H9 (cell line): ENCODE data around the gene TRMU. TPM values are rescaled to one million over a fixed set of nuclear protein-coding genes. Genes with fewer than 3 reads are reported as not detected.

Experiments used
- DNase-seq: peaks from one replicate; pipeline ENCODE4 v3.0.0-alpha.2; 2017
- H2AFZ ChIP-seq: one replicate; pipeline ENCODE4 v1.6.1; 2013; ENCODE audit warnings: mild to moderate bottlenecking, low read length, control low read depth, moderate library complexity
- H2AK5ac ChIP-seq: 2 replicates; pipeline ENCODE4 v1.6.1; 2013; ENCODE audit warnings: low read length, control low read depth, mixed read lengths; ENCODE audit not compliant: insufficient read length
- H2BK120ac ChIP-seq: one replicate; pipeline ENCODE4 v1.6.1; 2013; ENCODE audit warnings: low read depth, mild to moderate bottlenecking, low read length, control low read depth, inconsistent platforms; ENCODE audit not compliant: poor library complexity, severe bottlenecking
- H2BK12ac ChIP-seq: 2 replicates; pipeline ENCODE4 v1.6.1; 2013; ENCODE audit warnings: low read length, control low read depth, mixed read lengths, low read depth; ENCODE audit not compliant: insufficient read length
- H2BK15ac ChIP-seq: 2 replicates; pipeline ENCODE4 v1.6.1; 2013; ENCODE audit warnings: low read depth, low read length, control low read depth
- H2BK20ac ChIP-seq: one replicate; pipeline ENCODE4 v1.6.1; 2013; ENCODE audit warnings: low read depth, mild to moderate bottlenecking, low read length, control low read depth, inconsistent platforms; ENCODE audit not compliant: poor library complexity, severe bottlenecking
- H2BK5ac ChIP-seq: 2 replicates; pipeline ENCODE4 v1.6.1; 2013; ENCODE audit warnings: low read length, control low read depth, mixed read lengths; ENCODE audit not compliant: insufficient read length
- H3K14ac ChIP-seq: 2 replicates; pipeline ENCODE4 v1.6.1; 2013; ENCODE audit warnings: low read length, control low read depth; ENCODE audit not compliant: insufficient read depth
- H3K18ac ChIP-seq: 2 replicates; pipeline ENCODE4 v1.6.1; 2013; ENCODE audit warnings: low read depth, mild to moderate bottlenecking, mixed read lengths, low read length, control low read depth; ENCODE audit not compliant: insufficient read length
- H3K23ac ChIP-seq: 2 replicates; pipeline ENCODE4 v1.6.1; 2013; ENCODE audit warnings: low read length, control low read depth, mixed read lengths, low read depth; ENCODE audit not compliant: insufficient read length
- H3K23me2 ChIP-seq: 2 replicates; pipeline ENCODE4 v1.6.1; 2013; ENCODE audit warnings: low read depth, mild to moderate bottlenecking, mixed read lengths, low read length, control low read depth; ENCODE audit not compliant: insufficient read length, poor library complexity, severe bottlenecking
- H3K27ac ChIP-seq: 2 replicates; pipeline ENCODE4 v1.5.1; 2013; ENCODE audit warnings: low read length, control low read depth, mixed read lengths, low read depth; ENCODE audit not compliant: insufficient read length
- H3K27me3 ChIP-seq: 2 replicates; pipeline ENCODE4 v1.6.1; 2013; ENCODE audit warnings: low read length, control low read depth, inconsistent platforms; ENCODE audit not compliant: insufficient read depth
- H3K4ac ChIP-seq: 2 replicates; pipeline ENCODE4 v1.6.1; 2013; ENCODE audit warnings: low read depth, mild to moderate bottlenecking, control low read depth, inconsistent platforms, low read length, moderate library complexity
- H3K4me1 ChIP-seq: 2 replicates; pipeline ENCODE4 v1.6.1; 2013; ENCODE audit warnings: low read length, control low read depth, inconsistent platforms; ENCODE audit not compliant: insufficient read depth
- H3K4me2 ChIP-seq: 2 replicates; pipeline ENCODE4 v1.6.1; 2013; ENCODE audit warnings: low read length, control low read depth, mixed read lengths; ENCODE audit not compliant: insufficient read length, insufficient read depth
- H3K56ac ChIP-seq: 2 replicates; pipeline ENCODE4 v1.6.1; 2013; ENCODE audit warnings: low read depth, mild to moderate bottlenecking, mixed read lengths, low read length, control low read depth; ENCODE audit not compliant: insufficient read length
- H3K79me1 ChIP-seq: 2 replicates; pipeline ENCODE4 v1.6.1; 2013; ENCODE audit warnings: low read depth, mild to moderate bottlenecking, moderate library complexity, low read length, control low read depth, inconsistent platforms; ENCODE audit not compliant: insufficient read depth, poor library complexity, severe bottlenecking
- H3K79me2 ChIP-seq: 2 replicates; pipeline ENCODE4 v1.6.1; 2013; ENCODE audit warnings: low read length, control low read depth, inconsistent platforms; ENCODE audit not compliant: insufficient read depth
- H3K9ac ChIP-seq: 2 replicates; pipeline ENCODE4 v1.6.1; 2013; ENCODE audit warnings: low read length, control low read depth, mixed read lengths; ENCODE audit not compliant: insufficient read length; ENCODE audit errors: extremely low read depth
- H3K9me3 ChIP-seq: one replicate; pipeline ENCODE4 v1.6.1; 2013; ENCODE audit warnings: low read depth, low read length, inconsistent platforms; ENCODE audit not compliant: control insufficient read depth
- H3T11ph ChIP-seq: one replicate; pipeline ENCODE4 v1.6.1; 2013; ENCODE audit warnings: mild to moderate bottlenecking, low read length, control low read depth, inconsistent platforms
- H4K20me1 ChIP-seq: one replicate; pipeline ENCODE4 v1.6.1; 2013; ENCODE audit not compliant: control insufficient read depth, insufficient read length, insufficient read depth
- H4K5ac ChIP-seq: 2 replicates; pipeline ENCODE4 v1.6.1; 2013; ENCODE audit warnings: low read depth, mild to moderate bottlenecking, mixed read lengths, low read length, control low read depth; ENCODE audit not compliant: insufficient read length
- H4K8ac ChIP-seq: replicated peaks from 2 replicates; pipeline ENCODE4 v1.6.1; 2013; ENCODE audit warnings: low read length, control low read depth, mixed read lengths, low read depth; ENCODE audit not compliant: insufficient read length
- H4K91ac ChIP-seq: 2 replicates; pipeline ENCODE4 v1.6.1; 2013; ENCODE audit warnings: low read depth, mild to moderate bottlenecking, moderate library complexity, mixed read lengths, low read length, control low read depth; ENCODE audit not compliant: insufficient read length
- H3K27ac Mint-ChIP-seq, 3 experiments: 2 replicates in 2 of 3; 3 replicates in 1 of 3; pipeline ENCODE4 v1.8.0; 2020 to 2021; ENCODE audit warnings: mixed read lengths in 3 of 3, mild to moderate bottlenecking in 1 of 3, moderate library complexity in 1 of 3
- H3K27me3 Mint-ChIP-seq: 2 replicates; pipeline ENCODE4 v1.8.0; 2021; ENCODE audit warnings: low read depth, mild to moderate bottlenecking, moderate library complexity, mixed read lengths
- H3K36me3 Mint-ChIP-seq, 3 experiments: 2 replicates in 2 of 3; 3 replicates in 1 of 3; pipeline ENCODE4 v1.8.0; 2020 to 2021; ENCODE audit warnings: low read depth in 3 of 3, mixed read lengths in 3 of 3; ENCODE audit not compliant: insufficient read depth in 1 of 3
- H3K4me1 Mint-ChIP-seq, 2 experiments: 2 replicates each; pipeline ENCODE4 v1.8.0; 2020; ENCODE audit warnings: mixed read lengths in 2 of 2
- H3K4me3 Mint-ChIP-seq, 2 experiments: 2 replicates in 1 of 2; 3 replicates in 1 of 2; pipeline ENCODE4 v1.8.0; 2020 to 2021; ENCODE audit warnings: mild to moderate bottlenecking in 2 of 2, mixed read lengths in 2 of 2, moderate library complexity in 1 of 2
- H3K9me3 Mint-ChIP-seq, 2 experiments: 2 replicates in 1 of 2; 3 replicates in 1 of 2; pipeline ENCODE4 v1.8.0; 2020; ENCODE audit warnings: mild to moderate bottlenecking in 2 of 2, mixed read lengths in 2 of 2, moderate library complexity in 1 of 2
- CTCF ChIP-seq: fragments of 200-600 bp; sonication (generic); conservative IDR thresholded peaks from 3 replicates; pipeline ENCODE4 v1.8.0; 2021; ENCODE audit warnings: antibody characterized with exemption, mild to moderate bottlenecking
- WGBS: extraction: QIAGEN DNeasy Blood & Tissue Kit; methylation state at CpG from one replicate; pipeline ENCODE4 v1.1.7; 2013; ENCODE audit warnings: missing lambda C conversion rate, low lambda C conversion rate, mixed read lengths; ENCODE audit not compliant: insufficient read length; ENCODE audit errors: extremely low coverage; 5-methylcytosine and 5-hydroxymethylcytosine counted together
- total RNA-seq: library from RNA; stranded (reverse); gene quantifications from 2 replicates; pipeline ENCODE4 v1.2.1, GENCODE V29; 2021

The TRMU gene
- total RNA-seq, 1 experiment from 2014 or later: 86.3 TPM

- no peak overlapping the region for H2BK15ac ChIP-seq
- Mint-ChIP-seq H3K36me3 (peaks cover 31 to 96% (median 89%) of the 10 kb centered on the region in 3 experiments; a peak in 6 of 7 replicates), H3K27ac (no peak overlapping the region; a peak in 1 of 7 replicates), H3K4me1 (no peaks in the 10 kb centered on the region), H3K4me3 (no peak overlapping the region), H3K9me3 (no peaks in the 10 kb centered on the region), H3K27me3 (no peaks in the 10 kb centered on the region)
- 0 out of 2 replicates have a peak, but pooled peaks cover 2% of the 10 kb centered on the region for H3K79me2 ChIP-seq
- no peak overlapping the region for H3K23ac ChIP-seq
- peak overlapping the region; percentile 43 for H4K5ac ChIP-seq
- H4K91ac ChIP-seq: no peak overlapping the region
- H3K9me3 ChIP-seq: no peaks in the 10 kb centered on the region
- no peak overlapping the region for H2BK12ac ChIP-seq
- H3K23me2 ChIP-seq: no peaks in the 10 kb centered on the region
- H2AFZ ChIP-seq: no peak overlapping the region
- H3K9ac ChIP-seq: no peak overlapping the region
- H3K18ac ChIP-seq: no peak overlapping the region
- H2BK120ac ChIP-seq: no peak overlapping the region
- H3K4me1 ChIP-seq: no peaks in the 10 kb centered on the region
- H3K4me2 ChIP-seq: no peak overlapping the region
- no peak overlapping the region for H2BK5ac ChIP-seq
- H4K8ac ChIP-seq: no peak overlapping the region
- no peaks in the 10 kb centered on the region for H3K27me3 ChIP-seq
- peaks cover 5% of the 10 kb centered on the region for H4K20me1 ChIP-seq
- no peak overlapping the region for H2BK20ac ChIP-seq
- H2AK5ac ChIP-seq: no peak overlapping the region
- no peak overlapping the region for H3K27ac ChIP-seq
- no CpG with 5 or more reads among the region's 19 CpGs for WGBS
- H3K4ac ChIP-seq: no peak overlapping the region
- no peaks in the 10 kb centered on the region for H3K79me1 ChIP-seq
- H3T11ph ChIP-seq: no peak overlapping the region
- DNase-seq: no peak
- no peak for TF ChIP-seq CTCF
- H3K14ac ChIP-seq: no peak overlapping the region
- no peak overlapping the region for H3K56ac ChIP-seq
Observed at GRCh38 chr22:46346680-46347405, 11.3 kb downstream of the TRMU start.
